ENCODE results near the gene PLCH2.

The PLCH2 gene

DNA sequence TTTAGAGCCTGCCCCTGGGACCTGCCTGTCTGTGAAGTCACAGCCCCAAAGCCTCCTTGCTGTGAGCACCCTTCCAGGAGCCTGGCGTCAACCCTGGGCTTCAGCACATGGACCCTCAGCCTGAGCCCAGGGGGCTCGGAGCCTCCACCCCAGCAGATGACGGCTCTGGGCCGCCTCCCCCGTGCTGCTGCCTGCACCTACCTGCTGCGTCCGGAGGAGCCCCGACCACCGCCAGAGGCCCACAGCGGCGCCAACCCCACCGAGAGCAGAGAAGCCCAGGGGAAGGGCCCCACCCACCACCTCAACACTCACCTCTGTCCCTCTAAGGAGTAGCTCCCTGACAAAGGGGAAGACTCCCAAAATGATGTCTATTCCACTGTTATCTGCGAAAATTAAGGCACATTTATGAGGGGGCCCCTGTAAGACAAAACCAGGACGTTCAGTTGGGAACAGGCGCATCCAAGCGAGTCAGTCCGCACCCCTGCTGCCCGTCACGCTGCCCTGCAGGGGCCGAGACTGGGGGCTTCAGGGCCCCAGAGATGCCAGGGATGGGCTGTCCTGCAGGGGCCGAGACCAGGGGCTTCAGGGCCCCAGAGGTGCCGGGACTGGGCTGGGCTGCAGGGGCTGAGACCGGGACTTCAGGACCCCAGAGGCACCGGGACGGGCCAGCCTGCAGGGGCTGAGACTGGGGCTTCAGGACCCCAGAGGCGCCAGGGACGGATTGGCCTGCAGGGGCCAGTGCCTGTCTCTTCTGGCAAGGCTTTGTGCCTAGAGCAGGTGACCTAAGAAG is 34.5 kb downstream of the PLCH2 start:
- DNase-seq: no peak

DNA sequence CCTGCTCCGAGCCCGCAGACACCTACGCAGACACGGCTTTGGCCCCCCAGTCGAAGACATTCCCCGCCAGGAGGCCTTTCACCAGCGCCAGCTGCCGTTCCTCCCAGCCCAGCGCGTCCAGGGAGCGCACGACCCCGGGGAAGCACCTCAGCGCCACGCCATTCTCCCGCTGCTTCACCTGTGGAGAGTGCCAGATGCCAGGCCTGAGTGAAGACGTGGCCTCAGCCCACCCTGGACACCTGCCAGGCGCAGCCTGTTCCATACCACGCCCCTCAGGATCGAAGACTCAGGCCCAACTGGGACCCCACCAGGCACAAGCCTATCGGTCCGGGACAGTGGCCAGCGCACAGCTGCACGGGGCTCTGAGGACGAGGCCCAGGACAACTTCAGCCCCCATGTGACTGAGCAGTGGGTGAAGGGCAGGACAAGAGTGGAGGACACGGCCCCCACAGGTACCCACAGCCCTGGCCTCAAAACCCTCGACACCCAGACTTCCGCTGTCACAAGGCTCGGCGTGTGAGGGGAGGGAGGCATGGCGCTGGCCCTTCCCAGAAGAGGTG is 36.9 kb downstream of the PLCH2 start:
- no peak for DNase-seq

DNA sequence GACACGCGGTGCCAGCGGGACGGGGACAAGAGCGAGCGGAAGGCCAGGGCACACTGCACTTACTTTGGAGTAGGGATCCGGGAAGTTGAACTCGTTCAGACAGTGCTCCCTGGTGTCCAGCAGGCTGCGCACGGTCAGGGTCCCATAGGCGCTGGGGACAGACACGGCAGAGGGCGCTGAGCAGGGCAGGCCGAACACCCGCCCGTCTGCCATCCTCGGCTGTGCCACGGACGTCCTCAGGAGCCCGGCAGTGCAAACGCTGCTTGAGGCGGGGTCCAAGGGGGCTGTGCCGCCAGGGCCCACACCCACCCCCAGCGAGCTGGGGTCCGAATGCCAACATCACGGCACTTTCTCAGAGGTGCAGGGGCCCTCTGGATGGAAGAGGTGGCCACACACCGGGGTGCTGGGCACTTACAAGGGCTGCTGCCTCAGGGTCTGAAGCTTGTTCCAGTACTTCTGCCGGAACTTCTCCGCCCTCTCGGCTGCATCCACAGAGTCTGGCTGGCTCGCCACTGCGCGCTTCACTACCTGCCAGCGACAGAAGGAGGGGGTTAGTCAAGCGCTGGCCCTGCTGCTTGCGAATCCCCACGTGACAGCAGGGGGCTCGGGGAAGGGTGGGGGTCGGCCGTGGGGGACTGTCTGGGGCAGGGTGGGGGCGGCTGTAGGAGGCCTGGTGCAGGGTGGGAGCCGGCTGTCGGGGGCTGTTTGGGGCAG is 38.0 kb downstream of the PLCH2 start:
- no peak for DNase-seq

DNA sequence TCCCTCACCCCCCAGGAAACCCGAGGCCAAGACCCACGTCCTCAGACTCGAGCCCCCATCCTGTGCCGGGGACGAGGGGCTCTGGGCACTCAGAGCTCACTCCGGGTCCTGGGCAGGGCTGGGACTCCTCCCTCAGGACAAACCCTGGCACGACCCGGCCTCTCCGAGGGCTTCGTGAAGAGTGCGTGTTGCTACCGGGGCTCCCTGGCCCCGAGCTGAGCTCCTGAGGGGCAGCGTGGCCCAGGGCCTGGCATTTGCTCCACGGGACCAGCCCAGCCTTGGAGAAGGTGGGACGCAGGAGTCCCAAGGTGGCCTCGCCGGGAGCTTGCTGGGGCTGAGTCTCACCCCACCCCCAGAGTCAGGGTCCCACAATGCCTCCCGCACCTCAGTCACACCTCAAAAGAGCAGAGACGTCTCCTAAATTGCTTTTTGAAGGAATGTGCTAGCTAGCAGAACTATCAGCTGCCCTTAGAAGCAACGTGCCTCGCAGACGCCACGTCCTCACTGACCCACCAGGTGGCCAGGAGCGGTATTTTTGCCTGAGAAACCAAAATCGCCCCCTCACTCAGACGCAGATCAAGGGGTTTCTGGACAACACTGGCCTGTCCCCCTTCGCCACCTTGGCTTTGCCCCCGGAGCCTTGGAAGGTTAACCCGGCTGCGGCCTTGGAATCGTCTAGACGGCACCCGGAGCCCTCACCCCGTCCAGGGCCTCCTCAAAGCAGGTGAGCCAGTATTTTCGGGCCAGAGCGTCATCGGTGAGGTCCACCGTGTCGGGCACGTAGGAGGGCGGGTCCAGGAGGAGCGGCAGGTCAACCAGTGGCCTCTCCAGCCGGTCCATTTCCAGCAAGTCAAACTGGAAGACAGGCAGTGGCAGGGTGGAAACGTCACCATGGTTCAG is 39.0 kb downstream of the PLCH2 start:
- no peak for DNase-seq

DNA sequence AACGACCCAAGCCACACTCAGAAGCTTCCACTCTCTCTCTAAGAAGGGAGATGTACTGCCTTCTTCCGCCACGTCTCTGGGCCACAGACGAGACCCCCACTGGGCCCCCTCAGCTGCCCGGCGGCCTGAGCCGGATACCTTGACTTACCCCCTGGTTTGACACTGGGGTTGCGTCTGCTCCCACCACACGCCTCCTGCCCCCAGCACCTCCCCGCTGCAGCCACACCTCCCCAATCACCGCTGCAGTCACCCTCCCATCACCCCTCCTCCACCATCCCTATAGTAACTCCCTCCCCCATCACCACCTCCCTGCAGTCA is 39.6 kb downstream of the PLCH2 start:
- no peak for DNase-seq

DNA sequence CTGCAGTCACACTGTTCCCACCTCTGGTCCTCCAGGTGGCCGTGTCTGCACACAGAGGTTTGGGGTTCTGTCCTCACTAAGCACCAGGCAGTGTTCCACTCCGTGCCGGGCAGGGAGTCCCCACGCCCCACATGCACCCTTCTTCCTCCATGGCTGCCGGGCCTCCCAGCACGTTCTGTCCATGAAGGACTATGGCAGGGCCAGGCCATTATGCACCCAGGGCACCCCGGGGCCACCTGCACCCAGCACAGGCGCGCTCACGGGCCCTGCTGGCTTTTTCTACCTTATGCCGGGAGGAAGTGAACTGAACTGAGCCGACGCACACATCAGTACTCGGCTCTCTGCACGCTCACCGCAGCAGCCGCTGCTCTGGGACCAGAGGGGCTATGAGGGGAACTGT is 40.0 kb downstream of the PLCH2 start:
- no peak for DNase-seq

DNA sequence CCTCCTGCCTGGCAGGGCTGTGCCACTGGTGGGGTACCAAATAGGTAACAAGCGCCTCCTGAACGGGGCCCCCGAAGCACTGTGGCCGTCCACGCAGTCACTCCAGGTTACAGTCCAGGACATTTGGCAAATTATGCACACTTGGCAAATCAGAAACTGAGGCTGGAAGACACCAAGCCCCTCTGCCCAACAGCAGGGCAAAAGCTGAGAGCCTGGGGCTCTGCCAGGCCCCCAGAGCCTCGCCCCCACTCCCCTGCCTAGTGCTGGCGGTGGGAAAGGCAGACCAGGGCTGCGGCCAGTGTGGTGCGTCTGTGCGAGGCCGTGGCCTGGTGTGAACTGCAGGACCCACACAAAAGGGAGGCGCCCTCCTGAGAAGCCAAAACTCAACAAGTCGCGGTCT is 40.9 kb downstream of the PLCH2 start:
- no peak for DNase-seq

DNA sequence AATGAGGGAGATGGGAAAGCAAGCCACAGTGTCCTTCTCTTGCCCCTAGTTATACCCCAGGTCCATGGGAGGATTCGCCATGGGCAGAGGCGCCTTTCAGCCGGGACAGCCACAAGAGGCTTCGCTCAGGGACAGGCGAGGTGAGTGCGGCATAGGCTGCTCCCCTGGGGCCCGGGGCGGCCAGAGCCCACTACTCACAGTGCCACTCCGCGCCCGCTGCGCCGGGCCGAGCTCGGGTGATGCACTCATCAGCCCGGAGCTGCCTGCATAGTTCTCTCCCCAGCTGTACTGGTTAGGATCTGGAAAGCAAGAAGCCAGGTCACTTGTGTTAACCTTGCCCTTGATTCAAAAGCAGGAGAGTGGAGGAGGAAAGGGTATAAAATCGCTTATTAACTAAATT is 41.9 kb downstream of the PLCH2 start:
- DNase-seq: no peak

DNA sequence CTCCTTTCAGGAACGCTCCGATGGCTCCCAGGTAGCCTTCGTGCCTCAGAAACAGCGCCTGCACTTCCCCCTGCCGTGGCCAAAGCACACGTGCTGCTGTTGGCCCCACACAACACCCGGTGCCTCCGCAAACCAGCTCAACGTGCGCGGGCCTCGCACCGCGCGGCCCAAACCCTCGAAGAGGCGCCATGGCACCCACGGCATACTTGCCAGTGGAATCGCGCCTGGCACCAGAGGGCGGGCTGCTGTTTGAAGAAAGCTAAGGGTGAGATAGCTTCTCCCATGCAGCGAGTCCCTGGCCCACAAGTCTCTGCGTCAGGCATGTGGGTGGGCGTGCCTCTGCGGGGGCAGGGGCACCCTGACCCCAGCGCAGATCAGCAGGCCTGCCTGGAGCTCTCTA is 42.4 kb downstream of the PLCH2 start:
- no peak for DNase-seq

DNA sequence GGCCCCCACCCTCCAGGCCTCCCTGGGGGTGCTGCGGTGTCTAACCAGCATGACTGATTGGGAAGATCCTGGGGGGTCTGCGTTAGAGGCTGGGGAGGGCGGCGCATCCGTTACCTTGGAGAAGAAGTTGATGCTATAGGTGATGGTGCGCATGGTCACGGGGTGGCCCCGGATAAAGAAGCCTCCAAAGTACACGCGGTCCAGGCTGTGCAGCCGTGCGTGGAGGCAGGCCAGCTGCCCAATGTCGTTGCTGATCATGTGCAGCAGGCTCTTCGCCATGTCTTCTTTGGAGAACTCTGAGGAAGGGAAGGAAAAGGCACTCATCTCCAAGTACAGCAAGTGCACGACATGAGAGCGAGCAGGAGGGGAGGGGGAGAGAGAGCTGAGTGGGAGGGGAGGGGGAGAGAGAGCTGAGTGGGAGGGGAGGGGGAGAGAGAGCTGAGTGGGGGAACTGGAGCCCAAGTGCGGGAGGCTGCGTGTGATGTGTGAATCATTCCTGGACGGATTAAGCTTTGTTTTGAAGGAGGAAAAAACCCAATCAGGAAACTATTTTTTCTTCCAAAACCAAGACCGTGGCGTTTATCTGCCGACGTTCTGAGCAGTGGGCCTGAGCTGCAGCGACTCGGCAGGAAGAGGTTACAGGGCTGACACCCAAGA is 43.1 kb downstream of the PLCH2 start:
- no peak for DNase-seq

DNA sequence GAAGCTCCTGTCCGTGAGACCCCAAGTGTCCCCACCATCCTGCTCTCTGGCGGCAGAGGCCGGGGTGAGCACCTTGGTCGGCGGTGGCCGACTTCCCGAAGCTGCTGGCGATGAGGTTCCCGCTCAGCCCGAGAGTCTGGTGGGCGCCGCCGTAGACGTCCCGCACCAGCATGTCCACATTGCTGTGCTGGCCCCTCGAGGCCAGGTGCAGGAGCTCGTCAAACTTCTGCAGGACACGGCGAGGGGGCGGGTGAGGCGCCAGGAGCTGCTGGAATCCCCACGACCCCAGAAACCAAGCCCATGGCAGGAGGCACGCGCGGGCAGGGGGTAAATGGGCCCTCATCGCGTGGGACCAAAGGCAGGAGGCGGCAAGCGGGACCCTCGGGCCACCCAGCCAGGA is 43.6 kb downstream of the PLCH2 start:
- no peak for DNase-seq

DNA sequence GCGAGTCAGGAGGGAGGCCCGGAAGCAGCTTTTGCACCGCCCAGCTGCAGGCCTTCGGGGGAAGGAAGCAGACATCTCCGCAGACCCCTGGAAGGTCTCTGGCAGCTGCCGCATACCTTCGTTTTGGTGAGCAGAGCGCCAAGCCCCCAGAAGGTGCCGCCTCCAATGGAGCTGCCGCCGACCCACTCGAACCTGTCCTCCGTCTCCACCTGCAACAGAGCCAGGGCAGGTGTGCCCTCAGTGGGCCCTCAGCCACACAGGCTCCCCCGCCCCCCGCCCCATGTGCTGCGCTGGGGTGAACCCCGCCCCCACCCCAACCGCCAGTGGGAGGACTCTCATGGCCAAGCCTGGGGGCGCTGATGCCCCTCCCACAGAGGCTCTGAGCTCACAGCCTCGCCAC is 44.1 kb downstream of the PLCH2 start:
- DNase-seq: no peak

DNA sequence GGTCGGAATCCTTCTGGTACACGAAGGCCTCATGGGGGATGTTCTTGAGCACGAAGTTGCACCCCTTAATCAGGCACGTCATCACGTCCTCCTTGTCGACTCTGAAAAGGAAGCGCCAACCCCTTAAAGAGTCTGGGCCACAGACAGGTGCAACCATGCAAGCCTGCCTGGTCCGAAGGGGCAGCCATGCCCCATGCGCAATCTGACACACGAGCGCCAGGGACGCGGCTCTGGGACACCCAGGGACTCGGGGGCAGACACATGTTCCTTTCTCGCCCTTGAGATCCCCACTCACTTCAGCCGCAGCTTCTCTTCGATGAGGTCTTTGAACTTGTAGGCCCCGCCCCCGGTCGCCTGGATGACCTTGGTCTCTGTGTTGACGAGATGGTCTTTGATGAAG is 44.7 kb downstream of the PLCH2 start:
- DNase-seq: no peak

DNA sequence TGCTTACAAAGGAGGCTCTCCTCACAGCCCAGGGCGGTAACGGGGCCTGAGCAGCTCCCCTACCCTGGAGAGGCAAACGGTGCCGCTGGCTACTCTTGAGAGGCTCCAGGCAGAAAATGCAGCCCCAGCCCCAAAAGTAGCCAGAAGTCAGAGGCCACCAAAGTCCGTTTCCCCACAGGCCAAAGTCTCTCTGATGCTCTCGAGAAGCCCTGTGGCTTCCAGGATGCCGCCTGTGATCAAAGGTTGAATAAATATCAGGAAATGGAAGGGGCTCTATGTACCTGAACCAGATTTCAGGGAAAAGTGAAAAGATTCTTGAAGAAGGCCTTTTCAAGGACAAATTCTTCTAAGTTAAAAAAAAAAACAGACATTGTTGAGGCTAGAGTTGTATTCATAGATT is 46.1 kb downstream of the PLCH2 start:
- no peak for DNase-seq

DNA sequence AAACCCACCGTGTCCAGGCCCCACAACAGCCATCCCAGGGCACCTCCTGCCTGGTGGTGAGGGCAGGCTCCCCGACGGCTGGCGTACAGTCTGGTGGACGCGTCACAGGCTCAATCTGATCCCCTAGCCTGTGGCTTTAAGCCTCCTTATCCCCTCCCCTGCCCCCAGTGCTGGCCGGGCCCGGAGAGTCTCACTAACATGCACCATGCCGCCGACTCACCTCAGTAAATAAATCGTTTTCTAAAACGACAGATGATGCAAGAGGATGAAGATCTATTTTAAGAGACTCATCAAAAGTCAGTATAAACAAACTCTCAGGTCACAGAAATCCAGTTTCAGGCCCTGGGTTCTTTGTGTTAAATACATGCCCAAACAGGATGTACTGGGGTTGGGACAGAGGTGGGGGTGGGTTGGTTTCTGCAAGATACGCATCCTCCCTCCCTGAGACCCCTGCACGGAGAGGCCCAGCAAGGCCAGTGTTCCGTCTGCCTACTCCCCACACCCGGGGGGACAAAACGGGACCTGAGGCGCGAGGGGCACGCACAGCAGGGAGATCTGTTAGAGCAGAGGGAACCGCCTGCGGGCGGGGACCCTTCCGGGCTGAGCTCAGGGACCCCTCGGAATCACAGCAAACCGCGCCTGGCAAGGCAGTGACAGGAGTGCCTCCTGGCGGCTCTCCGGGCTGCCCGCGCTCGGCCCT is 47.3 kb downstream of the PLCH2 start:
- DNase-seq: no peak

DNA sequence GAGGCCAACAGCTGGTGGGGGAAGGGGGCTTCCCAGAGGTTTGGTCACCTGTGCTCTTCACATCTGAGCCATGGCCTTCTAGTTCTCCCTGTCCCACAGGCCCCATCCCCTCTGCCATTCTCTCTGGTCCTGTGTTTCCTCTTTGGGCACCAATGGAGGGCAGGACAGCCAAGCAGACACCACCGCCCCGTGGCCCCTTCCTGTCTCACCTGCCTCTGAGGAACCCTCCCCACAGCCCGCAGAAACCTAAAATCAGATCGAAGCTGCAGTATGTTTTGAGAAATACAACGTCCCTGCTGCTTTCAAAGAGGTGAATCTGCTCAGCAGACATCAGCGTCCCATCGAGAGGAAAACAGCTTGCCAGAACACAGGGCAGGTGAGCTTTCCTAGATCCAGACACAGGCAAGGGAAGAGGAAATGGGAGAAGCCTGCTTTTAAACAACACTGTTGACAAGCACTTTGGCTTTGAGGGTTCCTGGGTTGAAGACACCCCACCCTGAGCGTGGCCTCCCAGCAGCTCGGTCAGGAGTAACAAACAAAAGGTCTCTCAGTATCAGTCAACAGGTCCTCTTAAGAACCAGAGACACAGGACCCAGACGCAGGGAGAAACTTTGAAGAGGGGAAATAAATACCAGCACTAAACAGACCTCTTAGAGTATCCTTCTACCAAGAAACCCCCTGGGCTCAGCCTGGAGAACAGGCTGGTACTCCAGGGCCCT is 48.0 kb downstream of the PLCH2 start:
- no peak for DNase-seq

DNA sequence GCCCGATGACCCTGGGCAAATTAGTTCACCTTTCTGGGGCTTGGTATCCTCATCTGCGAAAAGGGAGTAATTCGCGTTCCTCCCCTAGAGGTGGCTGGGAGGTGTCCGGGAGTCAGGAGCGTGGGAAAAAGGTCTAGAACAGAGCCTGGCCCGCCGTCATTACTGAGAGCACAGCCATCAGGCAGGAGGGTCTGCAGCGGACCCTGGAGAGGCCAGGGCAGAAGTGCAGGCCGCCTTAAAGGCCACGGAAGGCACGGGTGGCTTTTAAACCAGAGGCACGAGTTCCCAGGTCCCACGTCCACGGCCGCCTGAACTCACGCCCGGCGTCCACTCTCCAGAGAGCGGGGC is 49.5 kb downstream of the PLCH2 start:
- no peak for DNase-seq

DNA sequence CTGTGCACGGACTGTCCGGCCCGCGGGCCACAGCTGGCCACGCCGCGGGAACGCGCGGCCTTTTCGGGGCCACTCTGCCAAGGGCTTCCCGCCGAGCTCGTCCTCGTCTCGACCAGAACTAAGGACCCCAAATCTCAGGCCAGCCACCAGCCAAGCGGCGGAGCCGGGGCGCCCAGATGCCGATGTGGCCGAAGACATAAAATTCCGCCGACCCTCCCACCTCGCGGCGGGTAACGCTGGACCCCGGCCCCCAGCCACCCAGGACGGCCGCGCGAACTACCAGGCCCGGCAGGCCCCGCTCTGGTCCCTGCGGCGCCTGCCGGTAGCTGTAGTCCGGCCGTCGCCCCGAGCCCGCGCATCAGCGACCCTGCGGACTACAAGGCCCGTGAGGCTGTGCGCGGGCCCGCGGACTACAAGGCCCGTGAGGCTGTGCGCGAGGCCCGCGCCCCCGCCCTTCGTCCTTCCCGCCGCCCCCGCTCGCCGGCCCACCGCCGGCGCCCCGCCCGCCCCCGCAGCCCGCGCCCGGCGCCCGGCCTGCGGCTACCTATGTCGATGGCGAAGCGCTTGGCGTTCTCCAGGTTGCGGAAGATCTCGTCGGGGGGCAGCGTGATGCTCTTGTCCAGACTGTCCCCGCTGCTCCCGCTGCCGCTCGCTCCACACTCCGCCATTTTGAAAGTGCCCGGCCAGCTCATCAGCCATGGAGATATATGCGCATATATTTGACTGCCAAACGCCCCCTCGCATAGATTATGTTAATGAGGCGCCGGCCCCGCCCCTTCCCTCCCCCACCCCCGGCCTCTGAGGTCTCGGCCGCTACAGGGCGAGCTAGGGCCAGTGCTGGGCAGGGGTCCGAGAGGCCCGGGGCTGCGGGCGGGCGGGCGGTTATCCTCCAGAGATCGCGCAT is 50.1 kb downstream of the PLCH2 start, which contains the start of gene PANK4:
Gene PANK4, minus strand, starts transcription at position 677 of the 904 bp plus-strand sequence. Its CDS starts 9 bp downstream, at position 668.
- DNase-seq: peak; percentile 64 to 97 (median 90)

All from hypothalamus (tissue), 51 donors.